Smooth muscle cell (in vitro differentiated cells): ENCODE measurements around the gene NDUFS1. TPM values are rescaled to one million over a fixed set of nuclear protein-coding genes. Genes with fewer than 3 reads are reported as not detected.
"Not testable (repeated sequence)": the region's sequence is repeated elsewhere in the genome, so short reads cannot be mapped to it uniquely, and the experiment has no call there.

Experiments used
- DNase-seq: peaks from one replicate; lab custom pipeline; 2025; ENCODE audit not compliant: unreplicated experiment; lab: John Stamatoyannopoulos, UW
- H2AFZ ChIP-seq: fragments of 200-600 bp; sonication (generic); 2 replicates; pipeline ENCODE4 v1.6.0; 2016; ENCODE audit warnings: antibody characterized with exemption, low read depth, mild to moderate bottlenecking
- H3F3A ChIP-seq: fragments of 200-600 bp; sonication (generic); 2 replicates; pipeline ENCODE4 v1.6.0; 2017; ENCODE audit warnings: antibody characterized with exemption, low read depth
- H3K27ac ChIP-seq: fragments of 200-600 bp; sonication (generic); 2 replicates; pipeline ENCODE4 v1.5.1; 2016; ENCODE audit warnings: low read depth, mild to moderate bottlenecking
- H3K27me3 ChIP-seq: fragments of 200-600 bp; sonication (generic); 2 replicates; pipeline ENCODE4 v1.6.1; 2016; ENCODE audit warnings: low read depth, mild to moderate bottlenecking
- H3K36me3 ChIP-seq: fragments of 200-600 bp; sonication (generic); 2 replicates; pipeline ENCODE4 v1.5.1; 2016; ENCODE audit warnings: low read depth
- H3K4me1 ChIP-seq: fragments of 200-600 bp; sonication (generic); 2 replicates; pipeline ENCODE4 v1.5.1; 2016; ENCODE audit warnings: low read depth
- H3K4me2 ChIP-seq: fragments of 200-600 bp; sonication (generic); 2 replicates; pipeline ENCODE4 v1.6.0; 2016; ENCODE audit warnings: mild to moderate bottlenecking
- H3K4me3 ChIP-seq: fragments of 200-600 bp; sonication (generic); 2 replicates; pipeline ENCODE4 v1.5.1; 2016; ENCODE audit warnings: mild to moderate bottlenecking
- H3K79me2 ChIP-seq: fragments of 200-600 bp; sonication (generic); 2 replicates; pipeline ENCODE4 v1.6.0; 2016; ENCODE audit warnings: low read depth, mild to moderate bottlenecking
- H3K9ac ChIP-seq: fragments of 200-600 bp; sonication (generic); 2 replicates; pipeline ENCODE4 v1.6.0; 2016; ENCODE audit warnings: low read depth
- H3K9me3 ChIP-seq: fragments of 200-600 bp; sonication (generic); replicated peaks from 2 replicates; pipeline ENCODE4 v1.5.1; 2016; ENCODE audit warnings: low read depth
- H4K20me1 ChIP-seq: fragments of 200-600 bp; sonication (generic); 2 replicates; pipeline ENCODE4 v1.6.0; 2016; ENCODE audit warnings: low read depth
- CTCF ChIP-seq: fragments of 200-600 bp; sonication (generic); IDR thresholded peaks from 2 replicates; pipeline ENCODE4 v1.5.1; 2017; ENCODE audit warnings: borderline replicate concordance, mild to moderate bottlenecking, antibody characterized with exemption; ENCODE audit not compliant: insufficient read depth, poor library complexity, severe bottlenecking
- WGBS: methylation state at CpG from one replicate; pipeline ENCODE4 v1.1.7; 2016; ENCODE audit warnings: low lambda C conversion rate; 5-methylcytosine and 5-hydroxymethylcytosine counted together
- polyA plus RNA-seq: library from polyadenylated mRNA; unstranded; fragments of >200 nt; fragmentation: Nextera tagmentation; extraction: Ambion mirVana; gene quantifications from 2 replicates; pipeline ENCODE4 v1.2.1, GENCODE V29; 2016
- total RNA-seq: library from RNA; depleted of rRNA; stranded (reverse); fragments of >200 nt; gene quantifications from 2 replicates; pipeline ENCODE4 v1.2.3, GENCODE V29; 2014

NDUFS1 gene
- total and polyA plus RNA-seq, 2 experiments from 2014 or later = 62.0 to 101 TPM

GRCh38 chr2:206143451-206143850 is 15.8 kb downstream of the NDUFS1 start:
- H3K9ac ChIP-seq = no peak overlapping the region
- 95% methylated on average over 4 of the region's 4 CpGs for WGBS
- H3K27ac ChIP-seq = no peak overlapping the region
- no peak for DNase-seq
- H3K9me3 ChIP-seq = no peaks in the 10 kb centered on the region
- H3K79me2 ChIP-seq = peaks cover 2% of the 10 kb centered on the region
- H3K4me3 ChIP-seq = no peak overlapping the region
- no peaks in the 10 kb centered on the region for H3F3A ChIP-seq
- no peaks in the 10 kb centered on the region for H3K4me1 ChIP-seq
- peaks cover 22% of the 10 kb centered on the region for H4K20me1 ChIP-seq
- H2AFZ ChIP-seq = no peak overlapping the region
- no peak overlapping the region for H3K4me2 ChIP-seq
- H3K36me3 ChIP-seq = peaks cover 55% of the 10 kb centered on the region
- no peak for TF ChIP-seq CTCF
- no peaks in the 10 kb centered on the region for H3K27me3 ChIP-seq

- no peaks in the 10 kb centered on the region for H3F3A ChIP-seq
- H3K79me2 ChIP-seq = no peaks in the 10 kb centered on the region
- no peak for TF ChIP-seq CTCF
- H2AFZ ChIP-seq = no peak overlapping the region
- H3K4me3 ChIP-seq = no peak overlapping the region
- no peaks in the 10 kb centered on the region for H4K20me1 ChIP-seq
- no peaks in the 10 kb centered on the region for H3K27me3 ChIP-seq
- no peak overlapping the region for H3K4me2 ChIP-seq
- no peaks in the 10 kb centered on the region for H3K9me3 ChIP-seq
- no peak overlapping the region for H3K9ac ChIP-seq
- DNase-seq = no peak
- H3K36me3 ChIP-seq = peaks cover 45% of the 10 kb centered on the region
- H3K4me1 ChIP-seq = no peaks in the 10 kb centered on the region
- no peak overlapping the region for H3K27ac ChIP-seq
Observed at GRCh38 chr2:206127656-206128055, 31.6 kb downstream of the NDUFS1 start.

- TF ChIP-seq CTCF = no peak
- H3K27ac ChIP-seq = peak overlapping the region; percentile 46
- no peaks in the 10 kb centered on the region for H4K20me1 ChIP-seq
- H3K4me2 ChIP-seq = no peak overlapping the region
- no peaks in the 10 kb centered on the region for H3K27me3 ChIP-seq
- H3K79me2 ChIP-seq = no peaks in the 10 kb centered on the region
- H3K9me3 ChIP-seq = no peaks in the 10 kb centered on the region
- no peak for DNase-seq
- no peak overlapping the region for H3K4me3 ChIP-seq
- H3K9ac ChIP-seq = no peak overlapping the region
- no peaks in the 10 kb centered on the region for H3K4me1 ChIP-seq
- no peaks in the 10 kb centered on the region for H3F3A ChIP-seq
- no peak overlapping the region for H2AFZ ChIP-seq
- H3K36me3 ChIP-seq = peaks cover 50% of the 10 kb centered on the region
Observed at GRCh38 chr2:206125901-206126300, 33.3 kb downstream of the NDUFS1 start.

- not testable (repeated sequence) for H3K4me1 ChIP-seq, DNase-seq, H3K27ac ChIP-seq, H3K79me2 ChIP-seq, H4K20me1 ChIP-seq, H3K27me3 ChIP-seq, H3K9me3 ChIP-seq, H2AFZ ChIP-seq, H3K9ac ChIP-seq, H3K4me3 ChIP-seq, H3F3A ChIP-seq, H3K4me2 ChIP-seq
- WGBS = 100% methylated on average over 3 of the region's 3 CpGs
- H3K36me3 ChIP-seq = peaks cover 36% of the 10 kb centered on the region
Observed at GRCh38 chr2:206122569-206122968, 36.7 kb downstream of the NDUFS1 start.
